HL-60 (cell line): Measurements from ENCODE around the gene PCDHB13.

Experiments used
- CTCF ChIP-seq: IDR thresholded peaks from one replicate; pipeline ENCODE4 v1.5.1; 2011; ENCODE audit warnings: low read length, control low read depth, inconsistent platforms; ENCODE audit not compliant: insufficient read depth
- GABPA ChIP-seq: IDR thresholded peaks from 2 replicates; pipeline ENCODE4 v1.6.1; 2012; ENCODE audit warnings: low read depth
- POLR2AphosphoS5 ChIP-seq: IDR thresholded peaks from 2 replicates; pipeline ENCODE4 v1.6.1; 2012; ENCODE audit warnings: low read depth
- TF ChIP-seq, protein P1 (sequence below): IDR thresholded peaks from 2 replicates; pipeline ENCODE4 v1.6.1; 2012; ENCODE audit warnings: low read depth; ENCODE audit not compliant: insufficient replicate concordance

GRCh38 chr5:141250576-141250975, 36.9 kb downstream of the PCDHB13 start:
- no peak for TF ChIP-seq CTCF
- TF ChIP-seq, protein P1, sequence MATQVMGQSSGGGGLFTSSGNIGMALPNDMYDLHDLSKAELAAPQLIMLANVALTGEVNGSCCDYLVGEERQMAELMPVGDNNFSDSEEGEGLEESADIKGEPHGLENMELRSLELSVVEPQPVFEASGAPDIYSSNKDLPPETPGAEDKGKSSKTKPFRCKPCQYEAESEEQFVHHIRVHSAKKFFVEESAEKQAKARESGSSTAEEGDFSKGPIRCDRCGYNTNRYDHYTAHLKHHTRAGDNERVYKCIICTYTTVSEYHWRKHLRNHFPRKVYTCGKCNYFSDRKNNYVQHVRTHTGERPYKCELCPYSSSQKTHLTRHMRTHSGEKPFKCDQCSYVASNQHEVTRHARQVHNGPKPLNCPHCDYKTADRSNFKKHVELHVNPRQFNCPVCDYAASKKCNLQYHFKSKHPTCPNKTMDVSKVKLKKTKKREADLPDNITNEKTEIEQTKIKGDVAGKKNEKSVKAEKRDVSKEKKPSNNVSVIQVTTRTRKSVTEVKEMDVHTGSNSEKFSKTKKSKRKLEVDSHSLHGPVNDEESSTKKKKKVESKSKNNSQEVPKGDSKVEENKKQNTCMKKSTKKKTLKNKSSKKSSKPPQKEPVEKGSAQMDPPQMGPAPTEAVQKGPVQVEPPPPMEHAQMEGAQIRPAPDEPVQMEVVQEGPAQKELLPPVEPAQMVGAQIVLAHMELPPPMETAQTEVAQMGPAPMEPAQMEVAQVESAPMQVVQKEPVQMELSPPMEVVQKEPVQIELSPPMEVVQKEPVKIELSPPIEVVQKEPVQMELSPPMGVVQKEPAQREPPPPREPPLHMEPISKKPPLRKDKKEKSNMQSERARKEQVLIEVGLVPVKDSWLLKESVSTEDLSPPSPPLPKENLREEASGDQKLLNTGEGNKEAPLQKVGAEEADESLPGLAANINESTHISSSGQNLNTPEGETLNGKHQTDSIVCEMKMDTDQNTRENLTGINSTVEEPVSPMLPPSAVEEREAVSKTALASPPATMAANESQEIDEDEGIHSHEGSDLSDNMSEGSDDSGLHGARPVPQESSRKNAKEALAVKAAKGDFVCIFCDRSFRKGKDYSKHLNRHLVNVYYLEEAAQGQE = no peak
- TF ChIP-seq GABPA = no peak
- TF ChIP-seq POLR2AphosphoS5 = no peak
